CD4-positive, CD25-positive, alpha-beta regulatory T cell (primary cell): ENCODE data around the gene IL17RD. TPM values are rescaled to one million over a fixed set of nuclear protein-coding genes. Genes with fewer than 3 reads are reported as not detected.

ENCODE experiments used
- ATAC-seq, 2 donors: fragments of 150-1000 bp; cut with Tn5 transposase; one replicate each; pipeline ENCODE4 v1.10.0; 2021; ENCODE audit warnings: low read depth in 2 of 2, moderate number of reproducible peaks in 2 of 2, moderate library complexity in 1 of 2
- DNase-seq, 3 donors: peaks; one replicate each; pipeline versions ENCODE4 v3.0.0 to v3.0.0-alpha.2; 2012 to 2022; ENCODE audit warnings: mixed read lengths in 1 of 3
- H3K27ac ChIP-seq: one replicate; pipeline ENCODE4 v1.7.0; 2013; ENCODE audit warnings: mild to moderate bottlenecking, low read length; ENCODE audit not compliant: insufficient read depth, poor library complexity, severe bottlenecking
- H3K27me3 ChIP-seq: one replicate; pipeline ENCODE4 v1.7.0; 2013; ENCODE audit warnings: low read length; ENCODE audit not compliant: control insufficient read depth, insufficient read depth
- H3K36me3 ChIP-seq: one replicate; pipeline ENCODE4 v1.7.0; 2013; ENCODE audit warnings: mild to moderate bottlenecking, low read length, moderate library complexity; ENCODE audit not compliant: control insufficient read depth, insufficient read depth
- H3K4me1 ChIP-seq: 2 replicates; pipeline ENCODE4 v1.7.0; 2013; ENCODE audit warnings: mild to moderate bottlenecking, low read length; ENCODE audit not compliant: insufficient read depth, control insufficient read depth, poor library complexity, severe bottlenecking
- H3K4me3 ChIP-seq: one replicate; pipeline ENCODE4 v1.7.0; 2013; ENCODE audit warnings: low read depth, mild to moderate bottlenecking, low read length, moderate library complexity
- H3K9me3 ChIP-seq, 2 experiments: 1 replicate in 1 of 2; 2 replicates in 1 of 2; pipeline ENCODE4 v1.7.0; 2013; ENCODE audit warnings: low read length in 2 of 2, mild to moderate bottlenecking in 1 of 2, moderate library complexity in 1 of 2; ENCODE audit not compliant: control insufficient read depth in 2 of 2
- H3K27ac Mint-ChIP-seq, 3 donors: one replicate each; pipeline ENCODE4 v1.8.0; 2020 to 2022; ENCODE audit warnings: mild to moderate bottlenecking in 3 of 3, mixed read lengths in 3 of 3, moderate library complexity in 2 of 3
- H3K27me3 Mint-ChIP-seq: one replicate; pipeline ENCODE4 v1.8.0; 2022; ENCODE audit warnings: mild to moderate bottlenecking, mixed read lengths
- H3K36me3 Mint-ChIP-seq: one replicate; pipeline ENCODE4 v1.8.0; 2020; ENCODE audit warnings: mixed read lengths
- H3K4me1 Mint-ChIP-seq, 4 donors: one replicate each; pipeline ENCODE4 v1.8.0; 2020 to 2022; ENCODE audit warnings: mixed read lengths in 4 of 4, mild to moderate bottlenecking in 1 of 4
- H3K4me3 Mint-ChIP-seq, 4 donors: one replicate each; pipeline ENCODE4 v1.8.0; 2020 to 2022; ENCODE audit warnings: mild to moderate bottlenecking in 4 of 4, mixed read lengths in 4 of 4, moderate library complexity in 3 of 4
- H3K9me3 Mint-ChIP-seq, 7 donors: one replicate each; pipeline ENCODE4 v1.8.0; 2020 to 2022; ENCODE audit warnings: mixed read lengths in 7 of 7, mild to moderate bottlenecking in 3 of 7, moderate library complexity in 2 of 7
- polyA plus RNA-seq, 4 donors: library from polyadenylated mRNA; unstranded; fragments of 300-500 nt; fragmentation: Illumina TruSeq; gene quantifications; one replicate each; pipeline ENCODE4 v1.2.3, GENCODE V29; 2021
- total RNA-seq: library from RNA; stranded (reverse); gene quantifications from one replicate; pipeline ENCODE4 v1.2.3, GENCODE V29; 2022

The IL17RD gene
- total and polyA plus RNA-seq, 5 donors from 2014 or later = not detected

DNA sequence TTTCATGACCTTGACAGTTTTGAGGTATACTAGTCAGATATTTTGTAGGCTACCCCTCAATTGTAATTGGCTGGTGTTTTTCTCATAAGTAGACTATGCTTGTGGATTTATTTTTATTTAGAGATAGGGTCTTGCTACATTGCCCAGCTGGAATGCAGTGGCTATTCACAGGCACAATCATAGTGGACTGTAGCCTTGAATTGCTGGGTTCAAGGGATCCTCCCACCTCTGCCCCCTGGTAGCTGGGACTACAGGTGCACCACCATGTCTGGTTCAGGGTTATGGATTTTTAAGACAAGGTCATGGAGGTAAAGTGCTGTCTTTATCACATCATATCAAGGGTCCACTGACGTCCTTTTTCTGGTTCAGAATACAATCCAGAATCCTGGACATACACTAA lies 10.9 kb upstream of the IL17RD start:
- Histone ChIP-seq H3K9me3 (no peaks in the 10 kb centered on the region), H3K4me1 (no peaks in the 10 kb centered on the region), H3K4me3 (no peak overlapping the region), H3K27ac (no peak overlapping the region), H3K36me3 (no peaks in the 10 kb centered on the region), H3K27me3 (peaks cover 14% of the 10 kb centered on the region)
- H3K36me3 Mint-ChIP-seq = no peaks in the 10 kb centered on the region
- ATAC-seq (no peak), DNase-seq (no peak)
- peaks cover 0 to under 1% (median 0%) of the 10 kb centered on the region in 7 donors for H3K9me3 Mint-ChIP-seq
- peaks cover 61% of the 10 kb centered on the region for H3K27me3 Mint-ChIP-seq
- no peak overlapping the region for H3K4me3 Mint-ChIP-seq
- H3K4me1 Mint-ChIP-seq = no peaks in the 10 kb centered on the region
- no peak overlapping the region for H3K27ac Mint-ChIP-seq

DNA sequence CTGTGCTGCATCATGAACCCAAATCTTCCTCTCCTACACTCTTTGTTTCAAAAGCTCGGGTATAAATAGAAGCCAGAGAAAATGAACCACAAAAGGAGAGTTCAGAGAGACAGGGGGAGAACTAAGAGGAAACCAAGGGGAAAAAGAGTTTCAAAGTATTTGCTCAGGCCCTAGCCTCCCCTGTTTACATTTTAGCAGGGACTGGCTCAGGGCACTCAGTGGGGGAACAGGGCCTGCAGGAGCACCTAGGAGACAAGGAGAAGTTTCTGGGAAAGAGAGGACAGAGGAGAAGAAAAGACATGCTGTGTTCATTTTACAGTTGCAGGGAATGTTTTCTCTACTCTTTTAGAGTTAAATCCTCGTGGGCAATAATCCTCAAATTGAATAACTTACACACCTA lies 8.5 kb upstream of the IL17RD start:
- Histone ChIP-seq H3K27me3 (peaks cover 24% of the 10 kb centered on the region), H3K4me1 (peaks cover 8% of the 10 kb centered on the region), H3K4me3 (no peak overlapping the region), H3K27ac (no peak overlapping the region), H3K9me3 (no peaks in the 10 kb centered on the region), H3K36me3 (no peaks in the 10 kb centered on the region)
- peaks cover 0 to 7% (median 4%) of the 10 kb centered on the region in 4 donors for H3K4me1 Mint-ChIP-seq
- H3K36me3 Mint-ChIP-seq = no peaks in the 10 kb centered on the region
- H3K27ac Mint-ChIP-seq = no peak overlapping the region
- ATAC-seq = no peak
- no peak overlapping the region for H3K4me3 Mint-ChIP-seq
- H3K27me3 Mint-ChIP-seq = peaks cover 72% of the 10 kb centered on the region
- no peak for DNase-seq
- peaks cover 0 to 2% (median 0%) of the 10 kb centered on the region in 7 donors for H3K9me3 Mint-ChIP-seq

DNA sequence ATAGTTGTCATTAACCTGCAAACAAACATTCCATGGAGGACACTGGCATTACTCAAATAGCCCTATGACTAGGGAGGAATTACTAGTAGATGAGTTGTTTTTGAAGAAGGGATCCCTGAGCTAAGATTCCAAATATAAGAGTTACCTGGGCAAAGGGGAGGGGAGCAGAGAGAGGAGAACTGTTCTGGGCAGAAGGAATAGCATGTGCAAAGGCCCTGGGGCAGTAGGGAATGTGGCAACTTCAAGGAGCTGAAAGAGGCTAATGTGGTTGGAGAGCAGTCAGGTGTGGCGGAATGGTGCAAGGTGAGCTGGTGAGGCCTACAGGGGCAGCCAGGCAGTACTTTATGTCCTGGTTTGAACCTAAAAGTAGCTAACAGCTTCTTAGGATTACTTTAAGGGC lies 5.8 kb upstream of the IL17RD start:
- no peaks in the 10 kb centered on the region for H3K36me3 ChIP-seq
- no peaks in the 10 kb centered on the region for H3K9me3 ChIP-seq
- no peak overlapping the region for H3K27ac Mint-ChIP-seq
- DNase-seq (no peak), ATAC-seq (no peak)
- H3K4me3 ChIP-seq = no peak overlapping the region
- H3K4me1 Mint-ChIP-seq = peaks cover 0 to 7% (median 5%) of the 10 kb centered on the region in 4 donors
- peaks cover 8% of the 10 kb centered on the region for H3K4me1 ChIP-seq
- peaks cover 75% of the 10 kb centered on the region for H3K27me3 Mint-ChIP-seq
- peaks cover 43% of the 10 kb centered on the region for H3K27me3 ChIP-seq
- H3K9me3 Mint-ChIP-seq = peaks cover 0 to 2% (median 0%) of the 10 kb centered on the region in 7 donors
- no peak overlapping the region for H3K27ac ChIP-seq
- H3K36me3 Mint-ChIP-seq = no peaks in the 10 kb centered on the region
- peak overlapping the region in 1 of 4 donors; percentile 1 for H3K4me3 Mint-ChIP-seq

DNA sequence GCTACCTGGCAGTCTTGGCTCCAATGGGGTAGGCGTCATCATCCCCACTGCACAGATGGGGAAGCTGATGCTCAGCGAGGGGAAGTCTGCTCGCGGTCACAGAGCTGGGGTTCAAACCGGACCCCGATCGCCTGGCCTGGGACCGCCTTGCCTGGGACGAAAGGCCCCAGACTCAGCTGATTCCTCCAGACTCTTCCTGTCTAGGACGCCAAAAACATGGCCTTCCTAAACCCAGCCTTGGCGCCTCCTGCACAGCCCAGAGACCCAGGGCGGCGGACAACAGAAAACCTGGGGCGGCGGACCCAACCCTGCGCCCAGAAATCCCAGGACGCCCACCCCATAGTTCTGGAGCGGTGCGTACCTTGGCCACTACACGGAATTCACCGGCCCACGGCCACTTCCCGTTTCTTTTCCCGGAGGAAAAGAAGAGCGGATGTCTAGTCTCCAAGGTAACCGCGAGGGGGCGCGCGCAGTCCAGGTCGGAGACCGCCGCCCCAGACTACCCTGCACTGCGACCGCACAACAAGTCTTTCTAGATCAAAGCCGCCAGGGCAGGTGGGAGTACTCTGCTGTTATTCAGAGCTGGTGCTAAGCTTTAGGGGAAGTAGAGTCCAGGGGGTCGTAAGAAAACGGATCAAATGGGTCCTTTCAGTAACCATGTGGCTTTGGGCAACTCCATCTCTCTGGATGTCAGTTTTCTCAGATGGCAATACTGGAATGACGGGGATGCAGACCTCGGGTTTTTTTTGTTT lies 4.9 kb upstream of the IL17RD start:
- H3K4me1 Mint-ChIP-seq = peaks cover 0 to 13% (median 8%) of the 10 kb centered on the region in 4 donors
- H3K27me3 Mint-ChIP-seq = peaks cover 73% of the 10 kb centered on the region
- no peaks in the 10 kb centered on the region for H3K36me3 Mint-ChIP-seq
- H3K36me3 ChIP-seq = no peaks in the 10 kb centered on the region
- no peaks in the 10 kb centered on the region for H3K9me3 ChIP-seq
- H3K4me3 ChIP-seq = no peak overlapping the region
- peak overlapping the region in 3 of 4 donors; percentile 23 to 38 (median 29) for H3K4me3 Mint-ChIP-seq
- peaks cover 13% of the 10 kb centered on the region for H3K4me1 ChIP-seq
- H3K27me3 ChIP-seq = peaks cover 47% of the 10 kb centered on the region
- peaks cover 0 to 4% (median 0%) of the 10 kb centered on the region in 7 donors for H3K9me3 Mint-ChIP-seq
- no peak overlapping the region for H3K27ac ChIP-seq
- ATAC-seq = peak; percentile 57 to 65
- no peak overlapping the region for H3K27ac Mint-ChIP-seq
- DNase-seq = peak; percentile 33 to 59 (median 42)

DNA sequence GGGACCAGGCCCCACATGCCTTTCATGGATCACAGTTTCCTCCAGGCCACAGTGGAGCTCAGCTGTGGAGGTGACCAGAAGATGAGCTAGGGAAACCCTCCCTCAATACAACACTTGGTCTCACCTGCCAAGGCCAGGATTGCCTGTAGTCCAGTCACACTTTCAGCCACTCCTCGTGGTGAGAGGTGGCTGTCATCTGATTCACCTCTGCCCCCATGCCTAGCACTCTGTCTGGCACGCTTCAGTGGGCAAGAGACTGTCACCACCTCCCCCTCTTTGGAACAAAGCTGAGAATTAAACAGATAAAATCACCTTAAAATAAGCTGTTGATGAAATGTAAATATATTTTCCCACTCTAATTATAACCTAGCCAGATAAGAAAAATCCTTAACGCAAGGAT lies 4.0 kb upstream of the IL17RD start:
- no peak overlapping the region for H3K4me3 Mint-ChIP-seq
- no peak for DNase-seq
- no peak for ATAC-seq
- no peaks in the 10 kb centered on the region for H3K36me3 Mint-ChIP-seq
- Histone ChIP-seq H3K27me3 (peaks cover 42% of the 10 kb centered on the region), H3K36me3 (no peaks in the 10 kb centered on the region), H3K4me3 (no peak overlapping the region), H3K9me3 (no peaks in the 10 kb centered on the region), H3K27ac (no peak overlapping the region), H3K4me1 (peaks cover 22% of the 10 kb centered on the region)
- no peak overlapping the region for H3K27ac Mint-ChIP-seq
- H3K27me3 Mint-ChIP-seq = peaks cover 72% of the 10 kb centered on the region
- H3K9me3 Mint-ChIP-seq = peaks cover 0 to 7% (median 0%) of the 10 kb centered on the region in 7 donors
- peaks cover 0 to 17% (median 12%) of the 10 kb centered on the region in 4 donors for H3K4me1 Mint-ChIP-seq

DNA sequence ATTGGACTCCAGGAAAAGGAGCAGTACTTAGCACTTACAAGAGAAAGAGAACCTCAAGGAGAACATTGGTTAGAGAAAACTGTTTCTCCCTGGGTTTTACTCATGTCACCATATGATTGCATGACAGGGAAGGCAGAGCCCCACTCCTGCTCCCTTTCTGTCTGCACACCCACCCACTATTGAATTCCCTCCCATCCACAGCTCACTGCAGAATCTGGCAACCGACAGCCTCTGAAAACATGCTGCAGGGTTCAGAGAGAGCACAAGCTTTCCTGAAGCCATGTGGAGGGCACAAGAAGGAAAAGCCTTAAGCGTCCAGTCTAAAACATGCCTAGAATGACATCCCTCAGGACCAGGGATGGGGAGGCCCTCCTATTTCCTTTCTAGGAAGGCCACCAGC lies 3.0 kb upstream of the IL17RD start:
- peaks cover 80% of the 10 kb centered on the region for H3K27me3 Mint-ChIP-seq
- ATAC-seq (no peak), DNase-seq (no peak)
- no peak overlapping the region for H3K4me3 Mint-ChIP-seq
- H3K27ac Mint-ChIP-seq = no peak overlapping the region
- Histone ChIP-seq H3K27ac (no peak overlapping the region), H3K4me1 (peaks cover 26% of the 10 kb centered on the region), H3K36me3 (no peaks in the 10 kb centered on the region), H3K27me3 (peaks cover 40% of the 10 kb centered on the region), H3K9me3 (no peaks in the 10 kb centered on the region), H3K4me3 (no peak overlapping the region)
- no peaks in the 10 kb centered on the region for H3K36me3 Mint-ChIP-seq
- peaks cover 0 to 7% (median 0%) of the 10 kb centered on the region in 7 donors for H3K9me3 Mint-ChIP-seq
- peaks cover 0 to 20% (median 14%) of the 10 kb centered on the region in 4 donors for H3K4me1 Mint-ChIP-seq

DNA sequence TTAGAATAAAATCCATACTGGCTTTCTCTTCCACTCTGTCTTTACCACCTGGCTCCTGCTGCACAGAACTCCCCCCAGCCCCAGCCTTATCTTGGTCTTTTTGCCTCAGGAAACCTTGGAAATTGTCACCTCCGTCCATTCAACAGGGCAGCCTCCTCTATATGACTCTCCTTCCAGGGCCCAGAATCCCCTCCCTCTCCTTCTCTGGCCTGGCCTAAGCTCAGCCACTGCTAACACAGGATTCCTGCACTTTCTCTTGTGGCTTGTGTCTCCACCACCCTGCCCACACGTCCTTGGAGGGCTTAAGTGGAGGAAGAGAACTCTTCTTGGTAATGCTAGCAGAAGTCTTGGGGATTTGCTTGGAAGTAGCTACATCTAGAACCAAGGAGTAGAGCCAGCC lies 1.5 kb upstream of the IL17RD start:
- ATAC-seq (no peak), DNase-seq (no peak)
- peaks cover 0 to 20% (median 15%) of the 10 kb centered on the region in 4 donors for H3K4me1 Mint-ChIP-seq
- no peak overlapping the region for H3K4me3 ChIP-seq
- H3K27ac Mint-ChIP-seq = no peak overlapping the region
- H3K27me3 Mint-ChIP-seq = peaks cover 81% of the 10 kb centered on the region
- no peaks in the 10 kb centered on the region for H3K36me3 Mint-ChIP-seq
- H3K27me3 ChIP-seq = peaks cover 52% of the 10 kb centered on the region
- H3K4me3 Mint-ChIP-seq = peak overlapping the region; percentile 0 to 21 (median 8)
- H3K9me3 ChIP-seq = no peaks in the 10 kb centered on the region
- peaks cover 26% of the 10 kb centered on the region for H3K4me1 ChIP-seq
- peaks cover 0 to 7% (median 0%) of the 10 kb centered on the region in 7 donors for H3K9me3 Mint-ChIP-seq
- H3K27ac ChIP-seq = no peak overlapping the region
- H3K36me3 ChIP-seq = no peaks in the 10 kb centered on the region

DNA sequence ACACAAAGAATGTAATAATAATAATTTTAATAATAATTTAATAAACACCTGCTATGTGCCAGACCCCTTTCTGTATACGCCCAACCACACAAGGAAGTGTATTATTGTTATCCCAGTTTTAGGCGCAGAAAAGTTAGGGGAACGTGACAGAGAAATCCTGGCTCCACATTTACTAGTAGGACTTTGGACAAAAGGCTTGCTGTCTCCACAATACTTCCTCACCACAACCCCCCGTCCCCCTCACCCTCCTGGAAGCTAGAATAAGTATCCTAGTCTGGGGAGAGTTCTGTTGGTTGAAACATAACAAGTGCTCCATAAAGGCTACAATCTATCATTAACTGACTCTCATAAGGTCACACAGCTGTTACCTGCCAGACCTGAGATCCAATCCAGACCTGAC lies 488 bp upstream of the IL17RD start:
- H3K27me3 ChIP-seq = peaks cover 52% of the 10 kb centered on the region
- H3K27me3 Mint-ChIP-seq = peaks cover 82% of the 10 kb centered on the region
- H3K36me3 Mint-ChIP-seq = no peaks in the 10 kb centered on the region
- no peak for DNase-seq
- H3K27ac Mint-ChIP-seq = no peak overlapping the region
- H3K4me1 ChIP-seq = peaks cover 26% of the 10 kb centered on the region
- no peak overlapping the region for H3K4me3 ChIP-seq
- H3K27ac ChIP-seq = no peak overlapping the region
- H3K9me3 ChIP-seq = no peaks in the 10 kb centered on the region
- H3K4me1 Mint-ChIP-seq = peaks cover 0 to 20% (median 15%) of the 10 kb centered on the region in 4 donors
- no peak for ATAC-seq
- peaks cover 0 to 7% (median 0%) of the 10 kb centered on the region in 7 donors for H3K9me3 Mint-ChIP-seq
- peak overlapping the region; percentile 59 to 85 (median 80) for H3K4me3 Mint-ChIP-seq
- no peaks in the 10 kb centered on the region for H3K36me3 ChIP-seq
